GM21515 (cell line): Measurements from ENCODE around the gene CERT1.
A peak's percentile ranks its signal among the peaks of the same experiment; 100 is the strongest.
"Not testable (repeated sequence)": the region's sequence is repeated elsewhere in the genome, so short reads cannot be mapped to it uniquely, and the experiment has no call there.

Experiments
- ATAC-seq: cut with Tn5 transposase; IDR thresholded peaks from one replicate; pipeline ENCODE4 v1.9.1; 2021; ENCODE audit not compliant: unreplicated experiment

Gene CERT1

DNA sequence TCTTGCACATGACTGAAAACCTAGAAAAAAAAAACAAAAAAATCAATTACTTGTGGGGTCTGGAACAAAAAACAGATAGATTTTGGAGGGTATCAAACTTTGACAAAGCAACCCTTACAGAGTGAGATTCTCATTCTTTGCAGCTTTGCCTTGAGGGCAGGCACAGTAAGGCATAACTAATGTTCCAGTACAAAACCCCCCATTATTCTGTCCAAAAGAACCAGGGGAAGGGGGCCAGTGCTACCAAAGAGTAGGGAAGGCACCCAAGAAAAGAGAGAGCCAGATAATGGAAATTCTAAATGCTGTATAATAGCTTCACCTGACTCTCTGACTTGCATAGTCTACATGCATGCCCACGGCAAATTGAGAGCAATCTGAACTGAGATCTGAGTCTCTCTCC is 13.2 kb upstream of the CERT1 start:
- ATAC-seq = no peak

DNA sequence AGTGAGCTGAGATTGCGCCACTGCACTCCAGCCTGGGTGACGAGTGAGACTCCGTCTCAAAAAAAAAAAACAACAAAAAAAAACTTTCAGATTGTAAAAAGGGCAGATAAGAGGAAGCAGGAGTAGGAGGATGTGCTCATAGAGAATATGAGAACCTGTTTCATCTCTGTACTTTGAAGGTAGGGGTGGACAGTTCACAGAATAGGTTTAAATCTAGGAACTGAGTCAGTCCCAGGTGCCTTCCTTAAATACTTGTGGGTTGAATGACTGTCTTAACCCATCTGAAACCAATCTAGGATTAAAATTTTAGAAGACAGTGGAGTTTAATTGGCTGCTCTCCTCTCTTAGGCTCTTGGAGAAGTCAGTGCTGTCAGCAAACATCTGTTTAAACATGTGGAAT is 12.6 kb upstream of the CERT1 start:
- peak; percentile 89 for ATAC-seq

DNA sequence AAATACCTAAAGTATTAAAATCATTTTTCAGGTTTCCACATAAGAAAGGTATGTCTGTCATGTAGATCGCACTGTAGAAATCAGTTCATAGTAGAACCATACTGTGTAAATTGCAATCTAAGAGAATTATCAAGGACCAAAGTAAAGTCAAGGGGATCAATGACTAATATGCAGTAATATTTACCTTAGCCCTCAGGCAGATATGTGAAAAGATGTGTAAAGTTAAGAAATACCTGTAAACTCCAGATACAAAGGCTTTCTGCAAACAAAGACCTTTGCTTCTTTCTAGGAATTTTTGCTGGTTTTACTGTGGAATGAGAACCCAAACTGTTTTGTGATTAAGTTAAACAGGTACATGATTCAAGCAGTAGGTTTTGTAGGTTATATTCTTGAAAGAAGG is 11.8 kb upstream of the CERT1 start:
- no peak for ATAC-seq

DNA sequence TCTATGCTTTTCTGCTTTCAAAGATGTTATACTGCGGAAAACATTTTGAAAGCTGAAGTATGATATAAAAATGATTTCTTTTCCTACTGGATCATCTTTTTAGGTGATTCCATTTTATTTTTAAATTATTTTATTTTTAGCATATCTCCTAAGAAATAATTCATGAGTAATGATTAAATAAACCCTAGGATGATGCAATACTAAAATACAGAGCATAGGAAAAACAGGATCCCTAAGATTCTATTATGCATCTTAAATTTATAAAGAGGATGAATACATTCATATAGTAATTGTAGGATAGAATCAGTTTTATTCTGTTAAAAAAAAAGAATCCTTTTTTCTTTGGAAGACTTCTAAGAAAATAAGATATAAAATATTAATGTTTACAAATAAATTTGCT is 11.1 kb upstream of the CERT1 start:
- no peak for ATAC-seq

DNA sequence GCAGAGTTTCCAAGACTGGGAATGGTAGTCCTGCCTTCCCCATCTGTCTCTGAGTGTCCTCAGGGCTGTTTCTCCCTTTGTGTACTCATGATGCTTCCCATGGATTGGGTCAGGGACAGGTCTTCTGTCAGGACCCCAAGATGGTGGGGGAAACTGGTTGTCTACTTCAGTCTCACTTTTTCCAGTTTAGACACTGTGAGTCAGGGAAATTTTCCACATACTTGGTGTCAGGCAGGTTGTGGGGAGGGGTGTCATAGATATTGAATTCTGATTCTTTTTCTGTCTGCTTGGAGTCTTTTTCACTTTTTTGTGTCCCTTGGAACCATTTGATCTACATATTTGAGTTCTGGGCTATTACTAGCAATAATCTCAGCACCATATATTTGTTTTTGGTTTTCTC is 10.6 kb upstream of the CERT1 start:
- no peak for ATAC-seq

DNA sequence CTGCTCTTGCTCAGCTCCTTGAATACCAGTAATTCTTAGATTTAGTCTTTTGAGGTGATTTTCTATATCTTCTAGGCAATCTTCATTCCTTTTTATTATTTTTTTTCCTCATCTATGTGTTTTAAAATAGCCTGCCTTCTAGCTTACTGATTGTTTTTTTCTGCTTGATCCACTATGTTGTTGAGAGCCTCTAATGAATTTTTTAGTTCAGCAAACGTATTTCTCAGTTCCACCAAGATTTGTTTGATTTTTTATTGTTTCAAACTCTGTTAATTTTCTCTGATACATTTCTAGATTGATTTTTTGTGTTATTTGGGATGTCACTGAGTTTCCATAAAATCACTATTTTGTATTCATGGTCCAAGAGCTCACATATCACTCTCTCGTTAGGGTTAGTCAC is 9.8 kb upstream of the CERT1 start:
- ATAC-seq = no peak

DNA sequence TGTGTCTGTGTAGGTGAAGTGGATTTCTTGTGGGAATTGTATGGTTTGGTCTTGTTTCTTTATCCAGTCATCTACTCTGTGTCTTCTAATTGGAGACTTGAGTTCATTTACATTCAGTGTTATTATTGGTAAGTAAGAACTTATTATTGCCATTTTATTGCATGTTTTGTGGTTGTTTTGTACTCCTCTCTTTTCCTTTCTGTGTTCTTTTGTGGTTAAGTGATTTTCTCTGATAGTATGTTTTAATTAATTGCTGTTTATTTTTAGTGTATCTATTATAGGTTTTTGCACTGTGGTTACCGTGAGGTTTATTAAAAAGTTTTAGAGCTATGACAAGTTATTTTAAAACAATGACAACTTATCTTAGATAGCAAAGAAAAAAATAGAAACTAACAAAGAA is 8.3 kb upstream of the CERT1 start:
- ATAC-seq = no peak

DNA sequence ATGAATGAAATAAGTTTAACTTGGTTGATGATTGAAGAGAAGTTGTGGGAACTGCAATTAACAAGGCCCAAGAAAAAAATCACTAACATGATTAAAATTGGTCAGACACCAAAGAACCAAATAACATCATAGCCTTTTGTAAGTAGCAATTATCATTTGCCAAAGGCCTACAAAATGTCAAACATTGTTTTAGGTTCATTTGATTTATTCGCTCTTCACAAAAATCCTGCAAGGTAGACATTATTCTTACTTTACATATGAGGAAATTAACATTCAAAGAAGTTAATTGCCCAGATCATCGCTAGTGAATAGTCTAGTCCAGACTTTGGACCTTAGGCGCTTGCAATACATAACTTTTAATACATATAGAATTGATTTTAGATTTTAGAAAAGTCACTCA is 2.9 kb upstream of the CERT1 start:
- no peak for ATAC-seq

DNA sequence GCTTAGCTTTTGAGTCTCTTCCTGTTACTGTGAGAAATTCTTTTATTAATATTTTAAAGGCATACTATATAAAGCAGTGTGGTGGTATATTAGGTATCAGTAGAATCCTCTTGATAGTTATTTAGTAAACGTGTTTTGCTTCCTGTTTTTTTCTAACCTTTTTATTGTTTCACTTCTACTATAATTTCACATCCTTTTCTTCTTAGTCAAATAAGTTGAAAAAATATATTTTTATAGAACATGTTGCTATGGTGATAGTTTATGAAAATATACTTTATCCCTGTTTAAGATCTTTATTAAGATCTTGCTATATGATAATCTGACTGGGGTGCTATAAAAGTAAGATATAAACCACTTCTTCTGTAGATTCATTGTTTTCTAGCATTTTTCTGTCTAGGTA is 2.4 kb upstream of the CERT1 start:
- ATAC-seq = no peak

DNA sequence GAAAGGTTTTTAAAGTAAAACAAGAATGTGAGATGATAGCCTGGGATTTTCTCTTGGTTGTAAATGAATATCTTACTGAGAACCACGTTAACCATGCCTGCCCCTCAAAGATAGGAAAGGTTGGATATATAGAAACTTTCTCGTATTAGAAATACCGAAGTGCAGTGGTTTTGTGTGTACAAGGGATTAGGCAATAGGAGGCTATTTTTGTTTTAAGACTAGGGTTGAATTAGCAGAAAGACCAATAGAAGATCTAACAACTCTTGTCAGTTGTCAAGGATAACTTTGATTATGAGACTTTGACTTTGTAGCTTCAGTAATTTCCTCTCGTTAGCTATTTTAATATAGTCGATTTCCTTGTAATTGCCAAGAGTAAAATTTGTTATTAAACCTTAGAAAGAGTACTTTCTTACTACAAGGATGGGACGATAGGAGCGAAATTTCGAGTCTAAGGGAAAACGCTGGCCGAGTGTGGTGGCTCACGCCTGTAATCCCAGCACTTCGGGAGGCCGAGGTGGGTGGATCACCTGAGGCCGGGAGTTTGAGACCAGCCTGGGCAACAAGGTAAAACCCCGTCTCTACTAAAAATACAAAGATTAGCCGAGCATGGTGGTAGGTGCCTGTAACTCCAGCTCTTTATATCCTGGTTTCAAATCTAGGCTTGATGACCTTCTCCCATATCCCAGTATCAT is 1.1 kb upstream of the CERT1 start:
- ATAC-seq = no peak

DNA sequence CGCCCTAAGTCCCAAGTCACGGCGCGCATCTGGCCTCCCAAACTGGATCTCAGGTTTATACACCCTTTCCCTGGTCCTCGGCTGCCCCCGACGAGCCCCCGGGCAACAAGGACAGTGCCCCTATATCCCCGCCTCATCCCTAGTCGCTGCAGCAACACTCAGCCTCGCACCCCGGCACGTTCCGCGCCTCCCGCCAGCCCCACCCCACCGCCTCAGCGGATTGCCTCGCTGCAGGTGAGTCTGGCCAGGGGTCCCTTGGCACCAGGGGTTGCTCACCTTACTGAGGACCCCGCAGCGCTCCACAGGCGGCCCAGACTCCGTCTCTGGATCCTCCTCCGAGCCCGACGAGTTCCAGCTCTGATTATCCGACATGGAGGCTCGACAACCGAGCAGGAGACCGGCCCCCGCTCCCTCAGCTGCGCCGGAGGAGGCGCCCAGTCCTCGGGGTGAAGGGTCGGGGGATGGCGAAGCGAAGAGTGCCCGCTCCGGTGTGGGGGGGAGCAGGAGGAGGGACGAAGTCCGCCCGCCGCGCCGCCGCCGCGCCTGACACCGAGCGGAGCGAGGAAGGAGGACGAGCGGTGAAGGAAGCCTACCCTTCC is 494 bp downstream of the CERT1 start:
- peak; percentile 28 for ATAC-seq

DNA sequence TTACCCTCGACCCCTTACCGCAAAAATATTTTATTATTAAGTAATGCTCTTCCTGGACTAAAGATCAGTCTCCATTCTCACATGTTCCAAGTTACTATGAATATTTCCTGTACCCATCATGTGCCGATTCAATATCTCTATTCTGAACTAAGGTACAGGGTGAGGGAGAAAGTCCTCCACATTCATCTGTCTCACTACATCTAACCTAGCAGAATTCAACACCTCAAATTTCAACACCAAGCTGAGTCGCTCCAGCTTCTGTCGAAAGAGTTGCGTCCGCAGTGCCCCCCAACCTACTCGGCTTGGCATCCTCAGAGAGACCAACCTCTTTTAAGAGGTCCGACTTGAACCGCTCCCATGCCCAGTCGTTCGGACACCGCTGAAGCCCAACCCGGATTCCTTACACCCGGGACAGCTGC is 1.0 kb downstream of the CERT1 start:
- peak; percentile 3 for ATAC-seq

DNA sequence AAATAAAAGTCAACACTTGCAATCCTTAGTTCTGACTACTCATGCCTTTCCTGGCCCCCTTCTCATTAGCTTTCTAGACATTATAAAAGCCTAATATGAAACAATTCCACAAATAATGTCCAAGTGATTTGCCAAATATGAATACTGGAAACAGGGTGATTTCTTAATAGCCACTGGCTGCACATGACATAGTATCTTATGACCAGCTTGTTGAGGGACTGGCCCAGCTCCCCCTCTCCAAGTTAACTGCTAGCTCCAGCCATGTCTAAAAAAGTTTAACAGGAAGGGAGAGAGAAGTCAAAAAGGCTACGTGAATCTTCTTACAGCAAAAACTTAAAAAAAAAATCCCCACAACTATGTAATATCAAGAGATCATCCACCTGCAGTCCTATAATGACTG is 1.5 kb downstream of the CERT1 start:
- ATAC-seq = no peak

DNA sequence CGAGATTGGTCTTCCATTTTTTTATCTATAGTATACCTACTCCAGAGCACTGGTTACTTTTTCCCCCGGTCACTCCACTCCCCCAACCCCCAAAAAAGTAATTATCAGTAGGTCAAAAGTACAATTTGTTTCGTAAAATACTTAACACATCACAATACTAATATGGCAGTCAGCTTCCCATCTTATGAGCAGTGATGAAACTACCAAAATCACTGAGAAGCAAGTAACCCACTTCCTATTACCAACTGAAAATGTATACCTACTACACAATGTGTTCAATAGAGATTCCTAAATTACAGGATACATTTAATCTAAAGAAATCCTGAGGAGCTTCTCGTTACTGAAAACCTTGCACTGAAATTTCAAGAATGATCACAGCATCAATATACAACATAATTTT is 1.9 kb downstream of the CERT1 start:
- no peak for ATAC-seq

DNA sequence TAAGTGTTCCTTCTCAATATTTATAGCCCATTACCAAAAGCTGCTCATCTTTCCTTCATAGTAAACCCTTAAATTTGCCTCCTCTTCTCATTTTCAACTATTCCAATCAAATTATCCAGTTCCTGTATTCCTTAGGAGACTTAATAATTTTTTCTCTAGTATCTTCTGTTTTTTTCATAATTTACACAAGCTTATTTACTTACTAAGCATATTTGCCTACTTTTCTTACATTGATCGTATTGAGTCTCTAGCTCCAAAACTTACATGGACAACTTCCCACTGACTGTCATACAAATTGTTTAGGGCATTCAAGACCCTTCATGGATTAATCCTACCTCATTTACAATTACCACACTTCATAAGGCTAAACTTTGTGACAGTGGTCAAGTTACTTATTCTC is 3.6 kb downstream of the CERT1 start:
- ATAC-seq = no peak

DNA sequence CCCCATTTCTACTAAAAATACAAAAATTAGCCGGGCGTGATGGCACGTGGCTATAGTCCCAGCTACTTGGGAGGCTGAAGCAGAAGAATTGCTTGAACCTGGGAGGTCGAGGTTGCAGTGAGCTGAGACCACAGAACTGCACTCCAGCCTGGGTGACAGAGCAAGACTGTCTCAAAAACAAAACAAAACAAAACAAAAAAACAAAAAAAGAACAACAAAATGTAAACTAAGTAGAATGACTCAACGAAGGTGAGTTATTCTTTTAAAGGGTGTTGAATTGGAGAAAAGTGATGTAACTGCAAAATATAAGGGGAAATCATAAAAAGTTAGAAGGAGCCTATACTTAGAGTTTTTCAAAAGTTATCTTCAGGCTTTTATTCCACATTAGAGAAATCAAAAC is 6.3 kb downstream of the CERT1 start:
- not testable (repeated sequence) for ATAC-seq

DNA sequence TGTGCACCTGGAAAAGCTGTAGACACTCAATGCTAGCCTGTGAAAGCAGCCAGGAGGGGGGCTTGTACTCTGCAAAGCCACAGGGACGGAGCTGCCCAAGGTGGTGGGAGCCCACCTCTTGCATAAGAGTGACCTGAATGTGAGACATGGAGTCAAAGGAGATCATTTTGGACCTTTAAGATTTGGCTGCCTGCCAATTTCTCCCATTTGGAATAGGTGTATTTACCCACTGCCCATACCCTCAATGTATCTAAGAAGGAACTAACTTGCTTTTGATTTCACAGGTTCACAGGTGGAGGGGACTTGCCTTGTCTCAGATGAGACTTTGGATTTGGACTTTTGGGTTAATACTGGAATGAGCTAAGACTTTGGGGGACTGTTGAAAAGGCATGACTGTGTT is 12.6 kb downstream of the CERT1 start:
- ATAC-seq = not testable (repeated sequence)

DNA sequence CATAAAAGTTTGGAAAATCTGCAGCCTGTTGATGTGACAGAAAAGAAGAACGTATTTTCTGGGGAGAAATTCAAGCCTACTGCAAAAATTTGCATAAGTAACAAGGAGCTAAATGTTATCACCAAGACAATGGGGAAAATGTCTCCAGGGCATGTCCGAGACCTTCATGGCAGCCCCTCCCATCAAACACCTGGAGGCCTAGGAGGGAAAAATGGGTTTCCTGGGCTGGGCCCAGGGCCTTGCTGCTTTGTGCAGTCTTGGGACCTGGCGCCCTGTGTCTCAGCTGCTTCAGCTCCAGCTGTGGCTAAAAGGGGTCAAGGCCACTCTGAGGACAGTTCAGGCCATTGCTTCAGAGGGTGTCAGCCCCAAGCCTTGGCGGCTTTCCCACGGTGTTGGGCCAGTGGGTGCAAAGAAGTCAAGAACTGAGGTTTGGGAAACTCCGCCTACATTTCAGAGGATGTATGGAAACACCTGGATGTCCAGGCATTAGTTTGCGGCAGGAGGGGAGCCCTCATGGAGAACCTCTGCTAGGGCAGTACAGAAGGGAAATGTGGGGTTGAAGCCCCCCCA is 13.1 kb downstream of the CERT1 start:
- no peak for ATAC-seq

DNA sequence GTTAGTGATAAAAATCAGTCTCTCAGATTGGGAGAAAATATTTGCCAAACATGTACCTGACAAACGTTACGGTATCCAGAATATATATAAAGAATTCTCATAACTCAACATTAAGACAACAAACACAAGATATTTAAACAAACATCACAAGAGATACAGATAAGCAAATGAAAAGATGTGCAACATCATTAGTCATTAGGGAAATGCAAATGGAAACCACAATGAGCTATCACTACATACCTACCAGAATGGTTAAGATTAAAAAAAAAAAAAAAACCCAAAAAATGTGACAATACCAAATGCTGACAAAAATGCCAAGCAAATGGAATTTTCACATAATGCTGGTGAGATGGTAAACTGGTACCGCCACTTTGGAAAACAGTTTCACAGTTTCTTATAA is 15.4 kb downstream of the CERT1 start:
- ATAC-seq = no peak

DNA sequence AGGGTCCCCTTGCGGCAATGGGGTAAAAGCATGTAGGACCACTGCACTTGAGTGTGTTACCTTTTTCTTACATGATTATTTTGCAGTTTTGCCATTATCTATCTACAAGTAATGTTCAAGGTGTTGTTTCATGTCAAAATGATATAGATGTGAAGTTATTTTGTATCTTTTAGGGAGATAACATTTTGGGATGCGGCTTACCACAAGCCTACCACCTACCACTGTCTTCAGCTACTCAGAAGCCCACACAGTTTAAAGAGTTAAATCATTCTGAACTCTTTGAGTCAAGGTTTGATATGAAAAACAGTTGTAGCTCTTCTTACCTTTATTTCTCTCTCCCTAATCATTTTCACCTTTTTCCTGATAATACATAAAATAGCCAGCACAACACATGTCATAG is 19.8 kb downstream of the CERT1 start:
- ATAC-seq = no peak

DNA sequence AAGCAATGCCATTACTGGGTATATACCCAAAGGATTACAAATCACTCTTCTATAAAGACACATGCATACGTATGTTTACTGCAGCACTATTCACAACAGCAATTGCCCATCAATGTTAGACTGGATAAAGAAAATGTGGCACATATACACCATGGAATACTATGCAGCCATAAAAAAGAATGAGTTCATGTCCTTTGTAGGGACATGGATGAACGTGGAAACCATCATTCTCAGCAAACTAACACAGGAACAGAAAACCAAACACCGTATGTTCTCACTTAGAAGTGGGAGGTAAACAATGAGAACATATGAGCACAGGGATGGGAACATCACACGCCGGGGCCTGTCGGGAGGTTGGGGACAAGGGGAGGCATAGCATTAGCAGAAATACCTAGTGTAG is 21.6 kb downstream of the CERT1 start:
- not testable (repeated sequence) for ATAC-seq

DNA sequence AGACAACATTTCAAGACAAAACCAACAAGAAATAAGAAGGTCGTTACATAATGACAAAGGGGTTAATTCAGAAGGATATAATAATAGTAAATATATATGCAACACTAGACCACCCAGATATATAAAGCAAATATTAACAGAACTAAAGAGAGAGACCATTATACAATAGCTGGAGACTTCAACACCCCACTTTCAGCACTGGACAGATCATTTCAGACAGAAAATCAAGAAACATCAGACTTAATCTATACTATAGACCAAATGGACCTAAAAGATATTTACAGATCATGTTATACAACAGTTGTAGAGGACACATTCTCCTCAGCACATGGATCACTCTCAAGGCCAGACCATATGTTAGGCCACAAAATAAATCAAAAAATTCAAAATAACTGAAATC is 26.8 kb downstream of the CERT1 start:
- no peak for ATAC-seq

DNA sequence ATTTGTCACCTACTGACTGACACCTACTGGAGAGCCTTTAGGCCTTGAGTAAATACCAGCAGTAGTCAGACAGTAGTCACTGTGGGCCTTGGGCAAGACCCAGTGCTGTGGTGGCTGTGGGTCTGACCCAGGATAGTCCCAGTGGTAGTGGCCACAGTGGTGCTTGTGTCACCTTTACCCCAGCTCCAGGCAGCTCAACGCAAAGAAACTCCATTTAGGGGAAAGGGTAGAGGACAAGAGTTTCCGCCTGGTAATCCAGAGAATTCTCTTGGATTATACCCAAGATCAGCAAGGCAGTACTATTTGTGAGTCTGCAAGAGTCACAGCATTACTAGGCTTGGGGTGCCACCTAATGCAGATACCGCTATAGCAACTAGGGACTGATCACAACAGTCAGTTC is 28.9 kb downstream of the CERT1 start:
- no peak for ATAC-seq
